MM.1S (cell line): ENCODE results near the gene TTC28.

Source experiments
- EZH2 ChIP-seq: fragments of 300-600 bp; sonication (generic); optimal IDR thresholded peaks from 2 replicates; pipeline ENCODE3; 2017; ENCODE audit warnings: low read depth, mild to moderate bottlenecking, antibody characterized with exemption, low read length, mixed read lengths
- EZH2phosphoT487 ChIP-seq: fragments of 300-600 bp; sonication (generic); IDR thresholded peaks from 2 replicates; pipeline ENCODE4 v1.6.1; 2018; ENCODE audit warnings: antibody characterized with exemption, low read length
- TF ChIP-seq, protein P1 (sequence below): fragments of 300-600 bp; sonication (generic); IDR thresholded peaks from 2 replicates; pipeline ENCODE4 v1.5.1; 2016; ENCODE audit warnings: antibody characterized with exemption, low read length, mixed read lengths

DNA sequence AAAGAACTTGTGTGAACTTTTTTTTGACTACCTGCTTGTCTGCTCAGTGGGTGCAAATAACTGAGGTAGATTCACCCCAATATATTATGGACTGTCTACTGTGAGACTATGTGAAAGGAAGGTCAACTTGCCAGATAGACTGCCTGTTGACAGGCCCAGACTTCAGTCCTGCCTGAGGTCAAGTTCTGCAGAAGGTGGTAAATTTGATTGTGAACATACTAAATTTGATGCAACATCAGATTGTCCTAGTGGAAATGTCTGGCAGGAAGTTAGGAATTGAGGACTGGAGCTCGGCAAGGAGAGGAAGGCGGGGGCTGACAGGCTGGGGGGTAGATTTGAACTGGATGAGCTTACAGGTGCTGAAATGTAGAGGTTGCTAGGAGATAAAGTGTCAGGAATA, 140.7 kb downstream of the TTC28 start:
- TF ChIP-seq, protein P1, sequence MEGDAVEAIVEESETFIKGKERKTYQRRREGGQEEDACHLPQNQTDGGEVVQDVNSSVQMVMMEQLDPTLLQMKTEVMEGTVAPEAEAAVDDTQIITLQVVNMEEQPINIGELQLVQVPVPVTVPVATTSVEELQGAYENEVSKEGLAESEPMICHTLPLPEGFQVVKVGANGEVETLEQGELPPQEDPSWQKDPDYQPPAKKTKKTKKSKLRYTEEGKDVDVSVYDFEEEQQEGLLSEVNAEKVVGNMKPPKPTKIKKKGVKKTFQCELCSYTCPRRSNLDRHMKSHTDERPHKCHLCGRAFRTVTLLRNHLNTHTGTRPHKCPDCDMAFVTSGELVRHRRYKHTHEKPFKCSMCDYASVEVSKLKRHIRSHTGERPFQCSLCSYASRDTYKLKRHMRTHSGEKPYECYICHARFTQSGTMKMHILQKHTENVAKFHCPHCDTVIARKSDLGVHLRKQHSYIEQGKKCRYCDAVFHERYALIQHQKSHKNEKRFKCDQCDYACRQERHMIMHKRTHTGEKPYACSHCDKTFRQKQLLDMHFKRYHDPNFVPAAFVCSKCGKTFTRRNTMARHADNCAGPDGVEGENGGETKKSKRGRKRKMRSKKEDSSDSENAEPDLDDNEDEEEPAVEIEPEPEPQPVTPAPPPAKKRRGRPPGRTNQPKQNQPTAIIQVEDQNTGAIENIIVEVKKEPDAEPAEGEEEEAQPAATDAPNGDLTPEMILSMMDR = no peak
- TF ChIP-seq EZH2 (no peak), EZH2phosphoT487 (no peak)
